Measurements from ENCODE around the gene RELL1.
"Not testable (repeated sequence)": the region's sequence is repeated elsewhere in the genome, so short reads cannot be mapped to it uniquely, and the experiment has no call there.

Gene RELL1

GRCh38 chr4:37693030-37693429 is 6.9 kb upstream of the RELL1 start:
- no peak for DNase-seq (ENCODE audit: low spot score)

- DNase-seq (ENCODE audit: low spot score) = no peak
These were observed 4.8 kb upstream of the RELL1 start for GRCh38 chr4:37690976-37691375.

GRCh38 chr4:37689353-37690095 is 3.3 kb upstream of the RELL1 start:
- DNase-seq (ENCODE audit: low spot score) = no peak

- DNase-seq (ENCODE audit: low spot score) = no peak
These were observed 1.5 kb upstream of the RELL1 start for GRCh38 chr4:37687681-37688080.

- DNase-seq (ENCODE audit: low spot score) = no peak
These were observed 1.0 kb upstream of the RELL1 start for GRCh38 chr4:37687194-37687562.

- DNase-seq (ENCODE audit: low spot score) = no peak
These were observed 278 bp downstream of the RELL1 start for GRCh38 chr4:37685823-37686372.

- DNase-seq (ENCODE audit: low spot score) = peak; percentile 63
These were observed 884 bp downstream of the RELL1 start for GRCh38 chr4:37685161-37685822.

GRCh38 chr4:37684154-37684553 is 2.0 kb downstream of the RELL1 start:
- DNase-seq (ENCODE audit: low spot score) = no peak

GRCh38 chr4:37682701-37683401 is 3.3 kb downstream of the RELL1 start:
- DNase-seq (ENCODE audit: low spot score) = no peak

- DNase-seq (ENCODE audit: low spot score) = no peak
These were observed 6.1 kb downstream of the RELL1 start for GRCh38 chr4:37680089-37680488.

- no peak for DNase-seq (ENCODE audit: low spot score)
These were observed 6.9 kb downstream of the RELL1 start for GRCh38 chr4:37679301-37679700.

GRCh38 chr4:37678624-37679023 is 7.6 kb downstream of the RELL1 start:
- DNase-seq (ENCODE audit: low spot score) = no peak

- DNase-seq (ENCODE audit: low spot score) = peak; percentile 10
These were observed 10.4 kb downstream of the RELL1 start for GRCh38 chr4:37675587-37676290.

- DNase-seq (ENCODE audit: low spot score) = no peak
These were observed 11.7 kb downstream of the RELL1 start for GRCh38 chr4:37674439-37674838.

- no peak for DNase-seq (ENCODE audit: low spot score)
These were observed 12.5 kb downstream of the RELL1 start for GRCh38 chr4:37673538-37674192.

GRCh38 chr4:37671072-37671471 is 15.1 kb downstream of the RELL1 start:
- no peak for DNase-seq (ENCODE audit: low spot score)

GRCh38 chr4:37670249-37670648 is 15.9 kb downstream of the RELL1 start:
- DNase-seq (ENCODE audit: low spot score) = no peak

- not testable (repeated sequence) for DNase-seq (ENCODE audit: low spot score)
These were observed 17.1 kb downstream of the RELL1 start for GRCh38 chr4:37669124-37669523.

- no peak for DNase-seq (ENCODE audit: low spot score)
These were observed 18.7 kb downstream of the RELL1 start for GRCh38 chr4:37667197-37668100.

GRCh38 chr4:37666625-37667071 is 19.5 kb downstream of the RELL1 start:
- no peak for DNase-seq (ENCODE audit: low spot score)

Data from CD4-positive, alpha-beta T cell treated with Interleukin-6 at 100 ng/mL for 8 hours (primary cell).